Measurements from ENCODE around the gene PLP1.
"Not testable (repeated sequence)": the region's sequence is repeated elsewhere in the genome, so short reads cannot be mapped to it uniquely, and the experiment has no call there.

DNA sequence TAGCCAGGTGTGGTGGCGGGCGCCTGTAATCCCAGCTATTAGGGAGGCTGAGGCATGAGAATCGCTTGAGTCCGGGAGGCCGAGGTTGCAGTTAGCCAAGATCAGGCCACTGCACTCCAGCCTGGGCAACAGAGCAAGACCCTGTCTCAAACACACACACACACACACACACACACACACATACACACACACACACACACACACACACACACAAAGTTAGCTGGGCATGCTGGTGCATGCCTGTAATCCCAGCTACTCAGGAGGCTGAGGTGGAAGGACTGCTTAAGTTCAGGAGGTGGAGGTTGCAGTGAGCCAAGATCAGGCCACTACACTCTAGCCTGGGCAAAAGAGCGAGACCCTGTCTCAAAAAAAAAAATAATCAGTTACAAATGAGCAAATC lies 44.2 kb downstream of the PLP1 start:
- TF ChIP-seq RXRA (IDR thresholded peaks at IDR 0.05; ENCODE audit: borderline replicate concordance, low read depth); POLR2AphosphoS5 (IDR thresholded peaks at IDR 0.05; ENCODE audit: low read depth, low read length); EP300 (IDR thresholded peaks at IDR 0.05; ENCODE audit: borderline replicate concordance in 1 of 2, low read depth in 1 of 2, low read length in 1 of 2); MEF2A (IDR thresholded peaks at IDR 0.05; ENCODE audit: borderline replicate concordance, low read depth); TAF1 (IDR thresholded peaks at IDR 0.05; ENCODE audit: borderline replicate concordance, low read depth, low read length); MXI1 (IDR thresholded peaks at IDR 0.05; ENCODE audit: low read depth, low read length); YY1 (IDR thresholded peaks at IDR 0.05; ENCODE audit: low read depth); GATA2 (CRISPR knock-in tag; IDR thresholded peaks at IDR 0.05); CHD2 (IDR thresholded peaks at IDR 0.05; ENCODE audit: low read length, partially characterized antibody); RAD21 (IDR thresholded peaks at IDR 0.05; ENCODE audit: low read length): not testable (repeated sequence)
- TF ChIP-seq, protein P1, sequence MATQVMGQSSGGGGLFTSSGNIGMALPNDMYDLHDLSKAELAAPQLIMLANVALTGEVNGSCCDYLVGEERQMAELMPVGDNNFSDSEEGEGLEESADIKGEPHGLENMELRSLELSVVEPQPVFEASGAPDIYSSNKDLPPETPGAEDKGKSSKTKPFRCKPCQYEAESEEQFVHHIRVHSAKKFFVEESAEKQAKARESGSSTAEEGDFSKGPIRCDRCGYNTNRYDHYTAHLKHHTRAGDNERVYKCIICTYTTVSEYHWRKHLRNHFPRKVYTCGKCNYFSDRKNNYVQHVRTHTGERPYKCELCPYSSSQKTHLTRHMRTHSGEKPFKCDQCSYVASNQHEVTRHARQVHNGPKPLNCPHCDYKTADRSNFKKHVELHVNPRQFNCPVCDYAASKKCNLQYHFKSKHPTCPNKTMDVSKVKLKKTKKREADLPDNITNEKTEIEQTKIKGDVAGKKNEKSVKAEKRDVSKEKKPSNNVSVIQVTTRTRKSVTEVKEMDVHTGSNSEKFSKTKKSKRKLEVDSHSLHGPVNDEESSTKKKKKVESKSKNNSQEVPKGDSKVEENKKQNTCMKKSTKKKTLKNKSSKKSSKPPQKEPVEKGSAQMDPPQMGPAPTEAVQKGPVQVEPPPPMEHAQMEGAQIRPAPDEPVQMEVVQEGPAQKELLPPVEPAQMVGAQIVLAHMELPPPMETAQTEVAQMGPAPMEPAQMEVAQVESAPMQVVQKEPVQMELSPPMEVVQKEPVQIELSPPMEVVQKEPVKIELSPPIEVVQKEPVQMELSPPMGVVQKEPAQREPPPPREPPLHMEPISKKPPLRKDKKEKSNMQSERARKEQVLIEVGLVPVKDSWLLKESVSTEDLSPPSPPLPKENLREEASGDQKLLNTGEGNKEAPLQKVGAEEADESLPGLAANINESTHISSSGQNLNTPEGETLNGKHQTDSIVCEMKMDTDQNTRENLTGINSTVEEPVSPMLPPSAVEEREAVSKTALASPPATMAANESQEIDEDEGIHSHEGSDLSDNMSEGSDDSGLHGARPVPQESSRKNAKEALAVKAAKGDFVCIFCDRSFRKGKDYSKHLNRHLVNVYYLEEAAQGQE (IDR thresholded peaks at IDR 0.05; ENCODE audit: low read depth, low read length): not testable (repeated sequence)
- TF ChIP-seq, protein P2, sequence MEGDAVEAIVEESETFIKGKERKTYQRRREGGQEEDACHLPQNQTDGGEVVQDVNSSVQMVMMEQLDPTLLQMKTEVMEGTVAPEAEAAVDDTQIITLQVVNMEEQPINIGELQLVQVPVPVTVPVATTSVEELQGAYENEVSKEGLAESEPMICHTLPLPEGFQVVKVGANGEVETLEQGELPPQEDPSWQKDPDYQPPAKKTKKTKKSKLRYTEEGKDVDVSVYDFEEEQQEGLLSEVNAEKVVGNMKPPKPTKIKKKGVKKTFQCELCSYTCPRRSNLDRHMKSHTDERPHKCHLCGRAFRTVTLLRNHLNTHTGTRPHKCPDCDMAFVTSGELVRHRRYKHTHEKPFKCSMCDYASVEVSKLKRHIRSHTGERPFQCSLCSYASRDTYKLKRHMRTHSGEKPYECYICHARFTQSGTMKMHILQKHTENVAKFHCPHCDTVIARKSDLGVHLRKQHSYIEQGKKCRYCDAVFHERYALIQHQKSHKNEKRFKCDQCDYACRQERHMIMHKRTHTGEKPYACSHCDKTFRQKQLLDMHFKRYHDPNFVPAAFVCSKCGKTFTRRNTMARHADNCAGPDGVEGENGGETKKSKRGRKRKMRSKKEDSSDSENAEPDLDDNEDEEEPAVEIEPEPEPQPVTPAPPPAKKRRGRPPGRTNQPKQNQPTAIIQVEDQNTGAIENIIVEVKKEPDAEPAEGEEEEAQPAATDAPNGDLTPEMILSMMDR (IDR thresholded peaks at IDR 0.05): not testable (repeated sequence)
- TF ChIP-seq, protein P3, sequence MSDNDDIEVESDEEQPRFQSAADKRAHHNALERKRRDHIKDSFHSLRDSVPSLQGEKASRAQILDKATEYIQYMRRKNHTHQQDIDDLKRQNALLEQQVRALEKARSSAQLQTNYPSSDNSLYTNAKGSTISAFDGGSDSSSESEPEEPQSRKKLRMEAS (IDR thresholded peaks at IDR 0.05; ENCODE audit: low read depth): not testable (repeated sequence)
- TF ChIP-seq, protein P4, sequence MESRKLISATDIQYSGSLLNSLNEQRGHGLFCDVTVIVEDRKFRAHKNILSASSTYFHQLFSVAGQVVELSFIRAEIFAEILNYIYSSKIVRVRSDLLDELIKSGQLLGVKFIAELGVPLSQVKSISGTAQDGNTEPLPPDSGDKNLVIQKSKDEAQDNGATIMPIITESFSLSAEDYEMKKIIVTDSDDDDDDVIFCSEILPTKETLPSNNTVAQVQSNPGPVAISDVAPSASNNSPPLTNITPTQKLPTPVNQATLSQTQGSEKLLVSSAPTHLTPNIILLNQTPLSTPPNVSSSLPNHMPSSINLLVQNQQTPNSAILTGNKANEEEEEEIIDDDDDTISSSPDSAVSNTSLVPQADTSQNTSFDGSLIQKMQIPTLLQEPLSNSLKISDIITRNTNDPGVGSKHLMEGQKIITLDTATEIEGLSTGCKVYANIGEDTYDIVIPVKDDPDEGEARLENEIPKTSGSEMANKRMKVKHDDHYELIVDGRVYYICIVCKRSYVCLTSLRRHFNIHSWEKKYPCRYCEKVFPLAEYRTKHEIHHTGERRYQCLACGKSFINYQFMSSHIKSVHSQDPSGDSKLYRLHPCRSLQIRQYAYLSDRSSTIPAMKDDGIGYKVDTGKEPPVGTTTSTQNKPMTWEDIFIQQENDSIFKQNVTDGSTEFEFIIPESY (IDR thresholded peaks at IDR 0.05; ENCODE audit: borderline replicate concordance, low read depth): not testable (repeated sequence)
